Adipocyte (in vitro differentiated cells): ENCODE data around the gene ZNF648.

ENCODE experiments used
- DNase-seq: peaks from one replicate; pipeline ENCODE4 v3.0.0-alpha.2; 2015; ENCODE audit warnings: low read depth
- H3K27me3 ChIP-seq: replicated peaks from 2 replicates; pipeline ENCODE4 v1.7.0; 2013; ENCODE audit warnings: mild to moderate bottlenecking, low read length, moderate library complexity; ENCODE audit not compliant: control insufficient read depth, insufficient read depth
- H3K36me3 ChIP-seq: 2 replicates; pipeline ENCODE4 v1.7.0; 2013; ENCODE audit warnings: low read length, mild to moderate bottlenecking, moderate library complexity; ENCODE audit not compliant: control insufficient read depth, insufficient read depth, severe bottlenecking
- H3K4me1 ChIP-seq: 2 replicates; pipeline ENCODE4 v1.7.0; 2013; ENCODE audit warnings: mild to moderate bottlenecking, low read length, moderate library complexity; ENCODE audit not compliant: control insufficient read depth, insufficient read depth
- H3K4me3 ChIP-seq: 2 replicates; pipeline ENCODE4 v1.7.0; 2013; ENCODE audit warnings: mild to moderate bottlenecking, low read length, moderate library complexity
- H3K9ac ChIP-seq: 2 replicates; pipeline ENCODE4 v1.7.0; 2013; ENCODE audit warnings: mild to moderate bottlenecking, low read length, moderate library complexity
- H3K9me3 ChIP-seq: 2 replicates; pipeline ENCODE4 v1.7.0; 2013; ENCODE audit warnings: mild to moderate bottlenecking, low read length, moderate library complexity; ENCODE audit not compliant: control insufficient read depth

Gene ZNF648

DNA sequence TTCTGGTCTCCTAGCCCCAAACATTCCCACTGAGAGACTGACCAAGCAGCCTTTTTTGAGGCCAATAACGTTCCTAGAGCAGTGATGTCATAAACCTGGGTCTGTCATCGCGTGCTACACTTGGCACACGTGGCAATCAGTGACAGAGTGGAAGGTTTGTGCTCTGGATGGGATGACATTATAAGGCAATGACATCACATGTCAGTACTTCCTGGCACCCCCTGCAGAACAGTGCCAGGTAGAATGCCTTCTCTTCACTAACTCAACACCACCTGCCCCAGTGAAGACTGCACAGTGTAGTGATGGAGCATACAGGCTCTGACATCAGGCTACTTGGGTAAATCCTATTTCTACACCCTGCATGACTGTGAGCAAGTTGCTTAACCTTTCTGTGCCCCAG lies 5.4 kb upstream of the ZNF648 start:
- no peaks in the 10 kb centered on the region for H3K36me3 ChIP-seq

DNA sequence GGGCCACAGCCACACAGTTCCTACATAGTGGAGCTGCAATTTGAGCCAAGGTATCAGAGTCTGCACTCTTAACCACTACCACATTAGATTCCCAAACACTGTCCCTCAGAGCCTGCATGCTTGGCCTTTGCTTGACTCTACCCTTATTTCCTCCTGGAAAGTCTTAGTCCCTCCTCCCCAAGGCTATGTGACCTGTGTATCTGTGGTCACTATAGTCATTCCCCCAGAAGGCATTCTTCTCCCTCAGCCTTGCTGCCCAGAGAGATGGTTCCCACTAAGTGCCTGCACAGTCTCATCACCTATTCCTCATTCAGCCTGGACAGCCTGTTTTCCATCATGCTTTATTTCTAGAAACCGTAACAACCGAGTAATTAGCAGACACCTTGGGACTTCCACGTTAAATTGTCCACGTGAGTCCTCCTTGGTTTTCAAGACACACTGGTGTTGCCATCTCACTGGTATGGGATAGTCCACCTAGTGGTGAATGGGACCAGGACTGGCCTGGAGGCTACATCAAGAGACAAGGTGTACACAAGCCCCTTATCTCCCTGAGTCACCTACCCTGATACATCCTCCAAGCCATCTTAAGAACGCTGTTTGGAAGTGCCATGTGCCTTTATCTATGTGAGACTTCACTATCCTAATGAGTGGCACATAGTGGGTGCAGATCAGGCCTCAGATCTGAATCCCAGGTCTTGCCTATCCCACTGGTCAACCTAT lies 3.8 kb upstream of the ZNF648 start:
- H3K4me1 ChIP-seq = no peaks in the 10 kb centered on the region
- H3K9ac ChIP-seq = no peak overlapping the region
- H3K36me3 ChIP-seq = no peaks in the 10 kb centered on the region
- H3K4me3 ChIP-seq = no peak overlapping the region
- DNase-seq = no peak
- no peaks in the 10 kb centered on the region for H3K9me3 ChIP-seq
- H3K27me3 ChIP-seq = peaks cover 51% of the 10 kb centered on the region

More for the DNA sequence above, 5.4 kb upstream of the ZNF648 start:
- no peak for DNase-seq
- Histone ChIP-seq H3K9me3 (no peaks in the 10 kb centered on the region), H3K4me1 (no peaks in the 10 kb centered on the region), H3K27me3 (peaks cover 47% of the 10 kb centered on the region), H3K4me3 (no peak overlapping the region), H3K9ac (no peak overlapping the region)

DNA sequence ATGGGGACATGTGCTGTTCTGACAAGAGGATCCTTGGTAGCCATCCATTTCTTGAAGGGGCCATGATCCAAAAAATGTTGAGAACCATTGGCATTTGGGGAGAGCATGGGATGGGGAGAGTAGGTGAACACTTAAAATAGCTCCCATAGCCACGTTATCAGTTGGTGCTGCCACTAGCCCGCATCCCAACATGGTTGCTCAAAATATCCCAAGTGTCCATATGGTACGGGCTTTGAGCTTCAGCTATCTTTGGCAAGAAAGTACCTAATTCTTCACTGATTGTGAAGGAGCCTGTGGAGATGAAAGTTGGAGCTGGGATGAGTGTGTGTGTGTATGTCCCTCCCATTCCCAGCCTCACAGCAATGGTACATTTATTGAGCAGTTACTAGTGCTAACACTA lies 3.1 kb upstream of the ZNF648 start:
- no peak for DNase-seq
- Histone ChIP-seq H3K4me3 (no peak overlapping the region), H3K4me1 (no peaks in the 10 kb centered on the region), H3K27me3 (peaks cover 50% of the 10 kb centered on the region), H3K9ac (no peak overlapping the region), H3K36me3 (no peaks in the 10 kb centered on the region), H3K9me3 (no peaks in the 10 kb centered on the region)

DNA sequence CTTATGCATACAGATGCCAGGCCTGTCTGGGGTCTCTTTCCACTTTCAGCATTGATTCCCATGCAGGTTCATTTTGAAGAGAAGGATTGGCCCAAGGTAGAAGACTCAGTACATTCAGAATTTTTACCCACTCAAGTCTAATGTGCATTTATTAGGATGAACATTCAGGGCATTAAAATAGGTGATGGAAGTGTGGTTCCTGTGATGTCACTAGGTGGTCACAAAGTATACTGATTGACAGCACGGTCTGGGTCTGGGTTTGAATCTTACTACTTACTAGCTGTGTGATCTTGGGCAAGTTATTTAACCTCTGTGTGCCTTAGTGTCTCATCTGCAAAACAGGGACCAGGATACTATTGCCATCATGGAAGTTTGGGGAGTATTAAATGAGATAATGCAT lies 711 bp upstream of the ZNF648 start:
- H3K4me1 ChIP-seq = no peaks in the 10 kb centered on the region
- peaks cover 46% of the 10 kb centered on the region for H3K27me3 ChIP-seq
- H3K9me3 ChIP-seq = no peaks in the 10 kb centered on the region
- no peak overlapping the region for H3K4me3 ChIP-seq
- DNase-seq = no peak
- no peaks in the 10 kb centered on the region for H3K36me3 ChIP-seq
- no peak overlapping the region for H3K9ac ChIP-seq

DNA sequence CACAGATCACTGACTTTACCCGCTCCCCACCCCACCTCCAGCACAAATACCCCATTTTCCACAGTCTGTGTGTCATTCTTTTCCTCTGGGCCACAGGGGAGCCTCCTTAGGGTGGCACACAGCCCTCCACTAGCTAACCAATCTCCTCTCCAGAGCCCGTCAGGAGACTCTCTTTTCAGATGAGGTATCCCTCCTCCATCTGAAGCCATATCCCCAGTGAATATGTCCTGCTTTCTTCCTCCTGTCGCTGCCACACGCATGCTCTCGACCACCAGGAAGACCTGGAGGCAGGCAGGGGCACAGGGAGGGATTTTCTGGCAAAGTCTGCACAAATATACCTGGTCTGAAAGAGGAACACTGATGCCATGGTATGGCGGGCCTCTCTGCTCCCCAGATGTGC lies 635 bp downstream of the ZNF648 start:
- H3K4me3 ChIP-seq = no peak overlapping the region
- no peak overlapping the region for H3K9ac ChIP-seq
- H3K4me1 ChIP-seq = no peaks in the 10 kb centered on the region
- H3K27me3 ChIP-seq = peaks cover 59% of the 10 kb centered on the region
- no peak for DNase-seq
- no peaks in the 10 kb centered on the region for H3K36me3 ChIP-seq
- no peaks in the 10 kb centered on the region for H3K9me3 ChIP-seq

DNA sequence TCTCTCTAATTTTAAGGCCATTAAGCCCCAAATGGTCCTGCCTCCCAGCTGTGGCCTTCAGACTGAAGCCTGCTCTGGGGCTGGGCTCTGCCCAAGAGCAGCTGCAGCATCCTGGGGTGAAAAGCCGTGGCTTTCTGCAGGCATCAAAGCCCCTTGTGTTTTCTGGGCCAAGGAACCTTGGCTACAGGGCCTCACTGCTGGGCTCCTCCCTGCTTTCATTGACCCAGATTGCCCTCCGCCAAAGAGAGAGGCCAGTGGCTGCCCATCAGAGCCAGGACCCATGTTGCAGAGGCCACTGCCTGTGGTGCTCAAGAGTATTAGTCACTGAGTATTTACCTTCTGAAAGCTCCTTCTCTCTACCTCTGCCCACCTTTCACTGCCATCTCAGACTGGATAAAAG lies 1.6 kb downstream of the ZNF648 start:
- peaks cover 60% of the 10 kb centered on the region for H3K27me3 ChIP-seq
- no peaks in the 10 kb centered on the region for H3K4me1 ChIP-seq
- no peaks in the 10 kb centered on the region for H3K9me3 ChIP-seq
- H3K4me3 ChIP-seq = no peak overlapping the region
- no peak overlapping the region for H3K9ac ChIP-seq
- no peak for DNase-seq
- no peaks in the 10 kb centered on the region for H3K36me3 ChIP-seq

DNA sequence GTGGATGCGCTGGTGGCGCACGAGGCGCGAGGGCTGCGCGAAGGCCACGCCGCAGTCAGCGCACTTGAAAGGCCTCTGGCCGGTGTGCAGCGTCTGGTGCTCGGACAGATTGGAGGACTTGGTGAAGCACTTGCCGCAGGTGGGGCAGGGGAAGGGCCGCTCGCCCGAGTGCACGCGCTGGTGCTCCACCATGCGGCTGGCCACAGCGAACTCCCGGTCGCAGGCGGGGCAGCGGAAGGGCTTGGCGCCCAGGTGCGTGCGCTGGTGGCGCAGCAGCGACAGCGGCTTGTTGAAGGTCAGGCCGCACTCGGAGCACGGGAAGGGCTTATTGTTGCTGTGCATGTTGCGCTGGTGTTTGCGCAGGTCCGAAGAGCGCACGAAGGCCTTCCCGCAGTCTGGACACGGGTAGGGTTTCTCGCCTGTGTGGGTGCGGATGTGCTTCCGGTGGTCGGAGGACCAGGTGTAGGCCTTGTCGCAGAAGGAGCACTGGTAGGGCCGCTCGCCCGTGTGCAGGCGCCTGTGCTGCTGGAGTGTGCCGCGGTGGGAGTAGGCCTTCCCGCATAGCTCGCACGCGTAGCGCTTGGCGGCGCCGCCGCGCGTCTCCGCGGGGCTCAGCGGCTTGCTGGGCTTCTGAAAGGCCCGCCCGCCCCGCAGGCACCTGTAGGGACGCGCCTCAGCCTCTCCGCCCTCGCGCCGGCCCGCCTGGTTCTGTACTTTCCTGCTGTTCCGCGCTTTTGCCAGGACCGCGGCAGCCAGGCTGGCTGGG lies 4.7 kb downstream of the ZNF648 start:
- Histone ChIP-seq H3K9me3 (no peaks in the 10 kb centered on the region), H3K4me3 (no peak overlapping the region), H3K4me1 (peaks cover 3% of the 10 kb centered on the region), H3K36me3 (no peaks in the 10 kb centered on the region), H3K9ac (no peak overlapping the region), H3K27me3 (peaks cover 59% of the 10 kb centered on the region)
- DNase-seq = no peak

DNA sequence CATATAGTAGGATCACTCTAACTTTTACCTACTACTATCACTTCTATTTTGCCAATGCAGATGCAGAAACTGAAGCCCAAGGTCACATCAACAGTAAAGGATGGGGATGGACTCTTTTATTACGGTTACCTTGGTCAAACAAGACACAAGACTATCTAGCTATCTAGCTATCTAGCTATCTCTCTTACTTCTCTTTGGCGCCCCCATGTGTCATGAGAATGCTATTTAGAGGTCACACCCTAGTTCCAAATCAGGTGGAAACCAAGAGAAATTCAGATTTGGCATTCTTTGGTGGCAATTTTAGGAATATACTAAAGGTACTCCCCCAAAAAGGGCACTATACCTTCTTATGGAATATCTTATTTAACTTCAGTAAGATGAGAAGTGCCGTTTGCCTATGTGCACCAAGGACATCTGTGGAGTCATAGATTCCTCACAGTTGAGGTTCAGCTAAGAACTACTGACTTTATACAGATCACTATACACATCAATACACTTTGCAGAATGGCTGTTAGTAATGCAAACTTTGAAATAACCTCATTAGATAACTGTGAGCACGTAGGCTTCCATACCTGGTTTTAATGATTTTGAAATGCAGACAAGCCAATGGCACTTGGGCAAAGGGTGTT lies 6.7 kb downstream of the ZNF648 start:
- Histone ChIP-seq H3K36me3 (no peaks in the 10 kb centered on the region), H3K9ac (no peak overlapping the region), H3K27me3 (peaks cover 40% of the 10 kb centered on the region), H3K4me3 (no peak overlapping the region), H3K4me1 (peaks cover 3% of the 10 kb centered on the region), H3K9me3 (no peaks in the 10 kb centered on the region)
- peak; percentile 48 for DNase-seq

DNA sequence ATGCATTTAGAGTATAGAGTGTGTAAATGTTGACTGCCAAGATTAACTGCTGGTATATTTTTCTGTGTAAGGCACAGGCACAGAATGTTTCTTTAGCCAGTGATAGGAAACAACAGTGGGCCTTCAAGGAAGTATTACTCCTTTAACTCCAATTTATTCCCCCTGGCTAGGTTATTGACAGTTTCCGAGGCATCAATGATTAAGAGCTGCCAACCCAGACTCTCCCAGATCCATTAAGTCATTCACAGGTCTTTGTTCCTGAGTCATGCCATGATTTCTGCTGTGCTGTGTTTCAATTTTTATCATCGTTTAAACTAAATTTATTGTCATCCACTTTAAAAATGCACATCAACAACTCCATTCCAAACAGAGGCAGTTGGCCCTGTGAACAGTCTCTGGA lies 9.2 kb downstream of the ZNF648 start:
- H3K4me3 ChIP-seq = no peak overlapping the region
- H3K36me3 ChIP-seq = no peaks in the 10 kb centered on the region
- H3K27me3 ChIP-seq = peaks cover 32% of the 10 kb centered on the region
- peaks cover 3% of the 10 kb centered on the region for H3K4me1 ChIP-seq
- H3K9ac ChIP-seq = no peak overlapping the region
- DNase-seq = no peak
- H3K9me3 ChIP-seq = no peaks in the 10 kb centered on the region

DNA sequence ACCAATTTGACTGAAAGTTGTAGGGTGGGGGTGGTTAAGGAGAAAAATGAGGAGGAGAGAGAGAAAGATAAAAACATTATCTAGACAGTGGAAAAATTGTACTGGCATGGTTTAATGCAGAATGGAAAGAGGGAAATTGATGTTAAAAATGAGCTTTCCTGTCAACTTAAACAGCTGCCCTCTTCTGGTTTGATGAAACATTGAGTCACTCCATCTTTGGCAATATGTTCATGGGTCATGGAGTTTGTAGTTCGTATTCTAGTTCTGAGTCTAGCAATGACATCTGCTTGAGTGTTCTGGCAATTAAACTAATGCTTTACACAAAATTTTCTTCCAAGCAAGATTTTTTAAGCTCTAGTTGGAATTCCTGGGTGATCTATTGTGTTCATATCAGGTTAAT lies 9.6 kb downstream of the ZNF648 start:
- Histone ChIP-seq H3K4me1 (peaks cover 3% of the 10 kb centered on the region), H3K27me3 (peaks cover 27% of the 10 kb centered on the region), H3K9ac (no peak overlapping the region), H3K4me3 (no peak overlapping the region), H3K9me3 (no peaks in the 10 kb centered on the region), H3K36me3 (no peaks in the 10 kb centered on the region)
- DNase-seq = peak; percentile 18
